22Rv1 (cell line): ENCODE results near the gene ZFAND2B.

Source experiments
- CTCF ChIP-seq: fragments of 450-650 bp; IDR thresholded peaks from 2 replicates; pipeline ENCODE4 v1.5.1; 2017; ENCODE audit warnings: mild to moderate bottlenecking
- ZFX ChIP-seq: fragments of 450-650 bp; IDR thresholded peaks from 2 replicates; pipeline ENCODE4 v1.6.1; 2017; ENCODE audit warnings: antibody characterized with exemption, borderline replicate concordance

- TF ChIP-seq CTCF (no peak), ZFX (no peak)
These were observed 22.3 kb downstream of the ZFAND2B start for GRCh38 chr2:219228911-219229304.
